Ishikawa (cell line): ENCODE data around the gene COPS9.

Experiments
- CEBPB ChIP-seq: IDR thresholded peaks from 2 replicates; pipeline ENCODE4 v1.6.1; 2012
- CREB1 ChIP-seq: IDR thresholded peaks from 2 replicates; pipeline ENCODE4 v1.6.1; 2012; ENCODE audit warnings: low read depth
- EGR1 ChIP-seq: IDR thresholded peaks from 2 replicates; pipeline ENCODE4 v1.6.1; 2012
- EP300 ChIP-seq: IDR thresholded peaks from 2 replicates; pipeline ENCODE4 v1.6.1; 2012; ENCODE audit warnings: borderline replicate concordance
- FOXM1 ChIP-seq: IDR thresholded peaks from 2 replicates; pipeline ENCODE4 v1.6.1; 2012; ENCODE audit warnings: low read depth, borderline replicate concordance
- MAX ChIP-seq: IDR thresholded peaks from 2 replicates; pipeline ENCODE4 v1.6.1; 2012
- NFIC ChIP-seq: IDR thresholded peaks from 2 replicates; pipeline ENCODE4 v1.6.1; 2012
- RAD21 ChIP-seq: IDR thresholded peaks from 2 replicates; pipeline ENCODE4 v1.6.1; 2012; ENCODE audit warnings: low read depth
- REST ChIP-seq: IDR thresholded peaks from 2 replicates; pipeline ENCODE4 v1.6.1; 2012; ENCODE audit warnings: low read depth, mild to moderate bottlenecking
- TAF1 ChIP-seq: IDR thresholded peaks from 2 replicates; pipeline ENCODE4 v1.6.1; 2012; ENCODE audit warnings: low read depth, mild to moderate bottlenecking
- TCF12 ChIP-seq: IDR thresholded peaks from 2 replicates; pipeline ENCODE4 v1.6.1; 2012; ENCODE audit warnings: low read depth
- TEAD4 ChIP-seq: IDR thresholded peaks from 2 replicates; pipeline ENCODE4 v1.6.1; 2012
- USF1 ChIP-seq: IDR thresholded peaks from 2 replicates; pipeline ENCODE4 v1.6.1; 2012
- YY1 ChIP-seq: IDR thresholded peaks from 2 replicates; pipeline ENCODE4 v1.6.1; 2012; ENCODE audit warnings: low read depth
- ZBTB7A ChIP-seq: IDR thresholded peaks from 2 replicates; pipeline ENCODE4 v1.6.1; 2012; ENCODE audit warnings: low read depth

COPS9 gene

GRCh38 chr2:240111253-240111652 is 24.9 kb downstream of the COPS9 start:
- no peak for TF ChIP-seq TAF1
- no peak for TF ChIP-seq EGR1
- no peak for TF ChIP-seq CEBPB
- TF ChIP-seq TCF12: no peak
- no peak for TF ChIP-seq TEAD4
- TF ChIP-seq EP300: no peak
- TF ChIP-seq NFIC: no peak
- no peak for TF ChIP-seq USF1
- no peak for TF ChIP-seq FOXM1
- no peak for TF ChIP-seq RAD21
- no peak for TF ChIP-seq YY1
- TF ChIP-seq REST: no peak
- TF ChIP-seq ZBTB7A: no peak
- no peak for TF ChIP-seq CREB1
- no peak for TF ChIP-seq MAX

GRCh38 chr2:240109386-240109785 is 26.7 kb downstream of the COPS9 start:
- TF ChIP-seq FOXM1 (no peak), TCF12 (no peak), CREB1 (no peak)

- TF ChIP-seq EP300 (no peak), REST (no peak), RAD21 (no peak), MAX (no peak), CEBPB (no peak), TEAD4 (no peak), ZBTB7A (no peak), NFIC (no peak), TAF1 (no peak), USF1 (no peak), CREB1 (no peak), TCF12 (no peak), YY1 (no peak), EGR1 (no peak)
Observed at GRCh38 chr2:240107477-240107796, 28.7 kb downstream of the COPS9 start.

GRCh38 chr2:240106765-240107476 is 29.2 kb downstream of the COPS9 start:
- no peak for TF ChIP-seq REST
- no peak for TF ChIP-seq RAD21
- TF ChIP-seq NFIC: no peak
- TF ChIP-seq EP300: no peak
- no peak for TF ChIP-seq TAF1
- no peak for TF ChIP-seq TEAD4
- no peak for TF ChIP-seq FOXM1
- no peak for TF ChIP-seq MAX
